Fibroblast of lung (primary cell): Measurements from ENCODE around the gene ADORA2B. TPM values are rescaled to one million over a fixed set of nuclear protein-coding genes. Genes with fewer than 3 reads are reported as not detected.

Experiments
- DNase-seq, 2 donors: peaks; one replicate each; pipeline versions ENCODE4 v3.0.0 to v3.0.0-alpha.2; 2010; ENCODE audit warnings: low read depth in 2 of 2
- H2AFZ ChIP-seq: 2 replicates; pipeline ENCODE4 v1.5.1; 2012; ENCODE audit warnings: low read length, control low read depth, inconsistent platforms
- H3K27ac ChIP-seq: 2 replicates; pipeline ENCODE4 v1.5.1; 2011; ENCODE audit warnings: low read length, control low read depth; ENCODE audit not compliant: insufficient read depth
- H3K27me3 ChIP-seq: 2 replicates; pipeline ENCODE4 v1.5.1; 2011; ENCODE audit warnings: mild to moderate bottlenecking, low read length; ENCODE audit not compliant: control insufficient read depth, insufficient read depth
- H3K36me3 ChIP-seq: 2 replicates; pipeline ENCODE4 v1.5.1; 2011; ENCODE audit warnings: low read length; ENCODE audit not compliant: control insufficient read depth, insufficient read depth
- H3K4me1 ChIP-seq: 2 replicates; pipeline ENCODE4 v1.5.1; 2011; ENCODE audit warnings: low read length; ENCODE audit not compliant: control insufficient read depth, insufficient read depth; ENCODE audit errors: extremely low read depth
- H3K4me2 ChIP-seq: 2 replicates; pipeline ENCODE4 v1.5.1; 2011; ENCODE audit warnings: low read length, control low read depth; ENCODE audit not compliant: insufficient read depth; ENCODE audit errors: extremely low read depth
- H3K4me3 ChIP-seq, 4 experiments: fragments of 200-600 bp in 1 of 4; sonication (generic) in 1 of 4; replicated peaks in 1 of 4; 2 replicates each; pipeline ENCODE4 v1.5.1; 2011 to 2016; ENCODE audit warnings: low read length in 4 of 4, low read depth in 3 of 4, mild to moderate bottlenecking in 3 of 4, control low read depth in 2 of 4, inconsistent platforms in 1 of 4, mixed read lengths in 1 of 4; ENCODE audit not compliant: insufficient read depth in 1 of 4; ENCODE audit errors: control extremely low read depth in 1 of 4
- H3K79me2 ChIP-seq: 2 replicates; pipeline ENCODE4 v1.5.1; 2012; ENCODE audit warnings: mild to moderate bottlenecking, low read length, inconsistent platforms; ENCODE audit not compliant: control insufficient read depth, insufficient read depth
- H3K9ac ChIP-seq: 2 replicates; pipeline ENCODE4 v1.5.1; 2011; ENCODE audit warnings: mild to moderate bottlenecking, low read length, control low read depth; ENCODE audit not compliant: insufficient read depth
- H3K9me3 ChIP-seq: 2 replicates; pipeline ENCODE4 v1.5.1; 2012; ENCODE audit warnings: low read depth, low read length; ENCODE audit not compliant: control insufficient read depth, insufficient read depth
- H4K20me1 ChIP-seq: 2 replicates; pipeline ENCODE4 v1.5.1; 2011; ENCODE audit warnings: low read length; ENCODE audit not compliant: control insufficient read depth, insufficient read depth; ENCODE audit errors: extremely low read depth
- CTCF ChIP-seq, 2 donors: IDR thresholded peaks in 1 of 2; conservative IDR thresholded peaks in 1 of 2; 1 replicate in 1 of 2; 2 replicates in 1 of 2; pipeline ENCODE4 v1.5.1; 2011 to 2012; ENCODE audit warnings: low read length in 2 of 2, control low read depth in 1 of 2, inconsistent platforms in 1 of 2, low read depth in 1 of 2, mild to moderate bottlenecking in 1 of 2
- EZH2 ChIP-seq: IDR thresholded peaks from 2 replicates; pipeline ENCODE4 v1.5.1; 2012; ENCODE audit warnings: low read length, control low read depth, mild to moderate bottlenecking; ENCODE audit errors: missing control alignments
- polyA plus RNA-seq, 2 donors: library from polyadenylated mRNA; depleted of rRNA in 1 of 2; stranded (reverse) in 1 of 2; unstranded in 1 of 2; fragments of >200 nt; gene quantifications; 2 replicates each; pipeline ENCODE4 v1.2.1, GENCODE V29; 2011 to 2012; ENCODE audit warnings: missing spikeins in 1 of 2
- total RNA-seq: library from RNA; depleted of rRNA; stranded (reverse); fragments of >200 nt; gene quantifications from 2 replicates; pipeline ENCODE4 v1.2.1, GENCODE V29; 2014

Gene ADORA2B
- total and polyA plus RNA-seq, 2 donors (not counting 1 experiment from before 2014, with no cell fraction given), result 3.1 to 17.2 TPM

GRCh38 chr17:15930426-15930825, 14.5 kb upstream of the ADORA2B start:
- H4K20me1 ChIP-seq, result no peaks in the 10 kb centered on the region
- no peak overlapping the region for H3K4me2 ChIP-seq
- DNase-seq, result no peak
- H2AFZ ChIP-seq, result no peak overlapping the region
- H3K9me3 ChIP-seq, result no peaks in the 10 kb centered on the region
- H3K27me3 ChIP-seq, result peaks cover 10% of the 10 kb centered on the region
- TF ChIP-seq CTCF (conservative IDR thresholded peaks at IDR 0.05 in 1 of 2, IDR thresholded peaks at IDR 0.05 in 1 of 2; ENCODE audit: low read depth in 1 of 2, low read length in 2 of 2) (no peak), EZH2 (no peak)
- no peak overlapping the region for H3K4me3 ChIP-seq
- no peaks in the 10 kb centered on the region for H3K36me3 ChIP-seq
- no peak overlapping the region for H3K9ac ChIP-seq
- no peaks in the 10 kb centered on the region for H3K79me2 ChIP-seq
- H3K27ac ChIP-seq, result no peak overlapping the region
- no peaks in the 10 kb centered on the region for H3K4me1 ChIP-seq

DNA sequence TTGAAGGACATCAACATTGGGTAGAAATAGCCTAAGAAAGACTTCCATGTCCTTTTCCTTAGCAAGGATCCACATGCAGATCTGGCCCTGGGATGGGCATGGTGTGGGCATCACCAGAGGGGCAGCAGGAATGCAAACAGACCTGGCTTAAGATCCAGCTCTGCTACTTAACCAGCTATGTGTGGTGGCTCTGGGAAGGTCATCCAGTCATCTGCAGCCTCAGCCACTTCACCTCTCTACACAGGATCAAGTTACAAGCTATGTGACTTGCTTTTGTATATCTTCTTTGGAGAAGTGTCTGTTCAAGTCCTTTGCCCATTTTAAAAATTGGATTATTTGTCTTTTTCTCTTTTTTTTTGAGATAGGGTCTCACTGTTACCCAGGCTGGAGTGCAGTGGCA, 13.5 kb upstream of the ADORA2B start:
- Histone ChIP-seq H3K27ac (no peak overlapping the region), H3K36me3 (no peaks in the 10 kb centered on the region), H3K4me2 (no peak overlapping the region), H3K4me3 (no peak overlapping the region), H3K27me3 (peaks cover 10% of the 10 kb centered on the region), H4K20me1 (no peaks in the 10 kb centered on the region), H3K79me2 (no peaks in the 10 kb centered on the region), H3K4me1 (no peaks in the 10 kb centered on the region), H3K9me3 (no peaks in the 10 kb centered on the region), H2AFZ (no peak overlapping the region), H3K9ac (no peak overlapping the region)
- no peak for DNase-seq
- no peak for TF ChIP-seq CTCF (conservative IDR thresholded peaks at IDR 0.05 in 1 of 2, IDR thresholded peaks at IDR 0.05 in 1 of 2; ENCODE audit: low read depth in 1 of 2, low read length in 2 of 2)
- no peak for TF ChIP-seq EZH2

GRCh38 chr17:15934866-15935265, 10.1 kb upstream of the ADORA2B start:
- no peak for DNase-seq
- Histone ChIP-seq H3K4me1 (no peaks in the 10 kb centered on the region), H2AFZ (no peak overlapping the region), H3K9me3 (no peaks in the 10 kb centered on the region), H3K79me2 (no peaks in the 10 kb centered on the region), H3K27me3 (peaks cover 3% of the 10 kb centered on the region), H3K4me3 (no peak overlapping the region), H4K20me1 (no peaks in the 10 kb centered on the region), H3K36me3 (no peaks in the 10 kb centered on the region), H3K4me2 (no peak overlapping the region), H3K9ac (no peak overlapping the region), H3K27ac (no peak overlapping the region)
- no peak for TF ChIP-seq EZH2
- no peak for TF ChIP-seq CTCF (conservative IDR thresholded peaks at IDR 0.05 in 1 of 2, IDR thresholded peaks at IDR 0.05 in 1 of 2; ENCODE audit: low read depth in 1 of 2, low read length in 2 of 2)
